ENCODE measurements around the gene ARL13B.

Gene ARL13B

DNA sequence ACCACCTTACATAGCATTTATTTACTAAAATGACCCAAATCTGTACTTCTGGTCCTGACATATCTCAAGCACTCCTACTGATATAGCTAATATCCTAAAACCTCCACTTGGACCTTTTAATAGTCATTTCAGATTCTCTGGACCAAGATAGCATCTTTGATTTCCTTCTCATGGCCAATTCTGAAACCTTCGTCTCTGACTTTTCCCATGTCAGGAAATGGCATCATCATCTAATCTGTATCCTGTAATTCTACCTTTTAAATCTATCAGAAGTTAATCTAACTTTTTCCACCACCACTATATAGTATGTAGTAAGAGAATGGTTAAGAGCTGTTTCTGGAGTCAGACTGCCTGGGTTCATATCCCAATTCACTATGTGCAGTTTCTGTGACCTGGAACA, 32.2 kb downstream of the ARL13B start:
- Histone ChIP-seq H4K8ac (ENCODE audit: low read depth, low read length) (no peak overlapping the region), H3K4me3 (ENCODE audit: low read length in 2 of 2) (no peak overlapping the region), H2AK5ac (ENCODE audit: low read depth, low read length) (no peak overlapping the region), H3K27ac (replicated peaks; ENCODE audit: low read length) (no peak overlapping the region), H2BK5ac (ENCODE audit: low read length) (no peak overlapping the region), H3K4me1 (ENCODE audit: control insufficient read depth in 2 of 2, insufficient read depth in 1 of 2, low read depth in 1 of 2, low read length in 2 of 2) (no peaks in the 10 kb centered on the region), H3K9me3 (replicated peaks in 1 of 2; ENCODE audit: control insufficient read depth in 2 of 2, insufficient read depth in 1 of 2, low read depth in 1 of 2, low read length in 2 of 2) (no peaks in the 10 kb centered on the region), H4K91ac (ENCODE audit: low read depth, low read length, poor library complexity) (no peak overlapping the region), H3K9ac (ENCODE audit: low read depth, low read length, poor library complexity) (no peak overlapping the region), H3K4ac (ENCODE audit: low read length) (no peak overlapping the region), H3K36me3 (replicated peaks in 1 of 2; ENCODE audit: control insufficient read depth in 2 of 2, insufficient read depth in 2 of 2, low read length in 2 of 2) (peaks cover 0 to 23% of the 10 kb centered on the region in 2 donors), H3K23ac (ENCODE audit: low read depth, low read length, poor library complexity) (no peak overlapping the region), H3K27me3 (ENCODE audit: control insufficient read depth in 3 of 3, insufficient read depth in 3 of 3, low read depth in 1 of 3, low read length in 3 of 3) (no peaks in the 10 kb centered on the region), H3K18ac (ENCODE audit: low read length) (no peak overlapping the region), H2BK12ac (ENCODE audit: low read length) (no peak overlapping the region), H2BK120ac (ENCODE audit: low read depth, low read length) (no peak overlapping the region), H3K79me1 (ENCODE audit: low read depth, low read length) (no peaks in the 10 kb centered on the region), H2AFZ (ENCODE audit: low read length) (no peak overlapping the region), H2BK15ac (ENCODE audit: low read length) (no peak overlapping the region), H3K14ac (ENCODE audit: low read length) (no peak overlapping the region), H3K4me2 (ENCODE audit: insufficient read depth, low read length, poor library complexity, severe bottlenecking) (no peak overlapping the region)
- WGBS, 2 donors (ENCODE audit: extremely low coverage in 2 of 2, insufficient read length in 2 of 2, insufficient replicate concordance in 1 of 2) = no CpG with 5 or more reads among the region's 1 CpG
- DNase-seq (ENCODE audit: low spot score) = no peak

DNA sequence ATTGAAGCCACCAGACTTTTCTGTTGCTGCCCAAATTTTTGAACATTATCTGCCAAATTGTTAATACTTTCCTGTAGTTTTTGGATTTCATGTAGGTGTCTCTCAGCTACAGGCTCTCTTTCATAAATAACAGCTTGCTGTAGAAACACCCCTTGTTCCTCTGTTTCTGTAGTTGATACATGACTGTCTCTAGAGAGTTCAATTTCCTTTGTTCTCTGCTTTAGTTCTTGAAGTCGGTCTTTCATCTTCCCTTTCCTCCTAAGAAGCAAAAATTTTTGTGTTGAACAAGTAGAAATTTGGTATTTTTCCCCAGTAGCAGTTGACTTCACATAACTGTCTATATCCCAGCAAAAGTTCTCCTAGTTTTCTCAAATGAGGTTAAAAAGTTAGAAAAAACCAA, 35.1 kb downstream of the ARL13B start:
- Histone ChIP-seq H2BK5ac (ENCODE audit: low read length) (no peak overlapping the region), H3K4me2 (ENCODE audit: insufficient read depth, low read length, poor library complexity, severe bottlenecking) (no peak overlapping the region), H3K9me3 (replicated peaks in 1 of 2; ENCODE audit: control insufficient read depth in 2 of 2, insufficient read depth in 1 of 2, low read depth in 1 of 2, low read length in 2 of 2) (no peaks in the 10 kb centered on the region), H2BK15ac (ENCODE audit: low read length) (no peak overlapping the region), H3K27me3 (ENCODE audit: control insufficient read depth in 3 of 3, insufficient read depth in 3 of 3, low read depth in 1 of 3, low read length in 3 of 3) (no peaks in the 10 kb centered on the region), H3K9ac (ENCODE audit: low read depth, low read length, poor library complexity) (no peak overlapping the region), H4K91ac (ENCODE audit: low read depth, low read length, poor library complexity) (no peak overlapping the region), H3K4me3 (ENCODE audit: low read length in 2 of 2) (no peak overlapping the region), H2BK12ac (ENCODE audit: low read length) (no peak overlapping the region), H3K18ac (ENCODE audit: low read length) (no peak overlapping the region), H4K8ac (ENCODE audit: low read depth, low read length) (no peak overlapping the region), H3K4me1 (ENCODE audit: control insufficient read depth in 2 of 2, insufficient read depth in 1 of 2, low read depth in 1 of 2, low read length in 2 of 2) (no peaks in the 10 kb centered on the region), H2AFZ (ENCODE audit: low read length) (no peak overlapping the region), H3K27ac (replicated peaks; ENCODE audit: low read length) (no peak overlapping the region), H2AK5ac (ENCODE audit: low read depth, low read length) (no peak overlapping the region), H2BK120ac (ENCODE audit: low read depth, low read length) (no peak overlapping the region), H3K4ac (ENCODE audit: low read length) (no peak overlapping the region), H3K79me1 (ENCODE audit: low read depth, low read length) (no peaks in the 10 kb centered on the region), H3K14ac (ENCODE audit: low read length) (no peak overlapping the region), H3K36me3 (replicated peaks in 1 of 2; ENCODE audit: control insufficient read depth in 2 of 2, insufficient read depth in 2 of 2, low read length in 2 of 2) (peaks cover 0 to 13% of the 10 kb centered on the region in 2 donors), H3K23ac (ENCODE audit: low read depth, low read length, poor library complexity) (no peak overlapping the region)
- no CpG with 5 or more reads among the region's 1 CpG for WGBS, 2 donors (ENCODE audit: extremely low coverage in 2 of 2, insufficient read length in 2 of 2, insufficient replicate concordance in 1 of 2)
- no peak for DNase-seq (ENCODE audit: low spot score)

DNA sequence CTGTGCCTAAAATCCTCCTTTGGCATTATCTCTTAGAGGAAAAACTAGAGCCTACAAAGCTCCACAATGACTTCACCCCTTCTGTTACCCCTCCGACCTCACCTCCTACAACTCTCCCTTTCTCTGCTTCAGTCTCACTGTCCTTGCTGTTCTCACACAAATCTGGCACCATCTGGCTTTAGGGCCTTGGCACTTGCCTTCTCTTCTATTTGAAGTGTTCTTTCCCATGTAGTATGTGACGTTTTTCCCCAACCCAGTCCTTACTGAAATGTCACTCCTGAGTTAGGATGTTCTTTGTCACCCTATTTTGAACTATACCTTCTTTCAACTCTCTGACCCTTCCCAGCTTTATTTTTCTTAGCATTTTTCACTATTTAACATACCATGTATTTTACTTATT, 39.7 kb downstream of the ARL13B start:
- no peak overlapping the region for H2BK120ac ChIP-seq (ENCODE audit: low read depth, low read length)
- H3K4ac ChIP-seq (ENCODE audit: low read length) = no peak overlapping the region
- H2BK15ac ChIP-seq (ENCODE audit: low read length) = no peak overlapping the region
- no peak overlapping the region for H2AK5ac ChIP-seq (ENCODE audit: low read depth, low read length)
- peaks cover 0 to 7% of the 10 kb centered on the region in 2 donors for H3K36me3 ChIP-seq (replicated peaks in 1 of 2; ENCODE audit: control insufficient read depth in 2 of 2, insufficient read depth in 2 of 2, low read length in 2 of 2)
- no peak overlapping the region for H2BK12ac ChIP-seq (ENCODE audit: low read length)
- H3K4me3 ChIP-seq (ENCODE audit: low read length in 2 of 2) = no peak overlapping the region
- H3K18ac ChIP-seq (ENCODE audit: low read length) = no peak overlapping the region
- DNase-seq (ENCODE audit: low spot score) = no peak
- H4K8ac ChIP-seq (ENCODE audit: low read depth, low read length) = no peak overlapping the region
- H3K4me2 ChIP-seq (ENCODE audit: insufficient read depth, low read length, poor library complexity, severe bottlenecking) = no peak overlapping the region
- H3K27ac ChIP-seq (replicated peaks; ENCODE audit: low read length) = no peak overlapping the region
- H3K14ac ChIP-seq (ENCODE audit: low read length) = no peak overlapping the region
- H3K79me1 ChIP-seq (ENCODE audit: low read depth, low read length) = no peaks in the 10 kb centered on the region
- no peak overlapping the region for H3K9ac ChIP-seq (ENCODE audit: low read depth, low read length, poor library complexity)
- no CpG with 5 or more reads among the region's 2 CpGs for WGBS, 2 donors (ENCODE audit: extremely low coverage in 2 of 2, insufficient read length in 2 of 2, insufficient replicate concordance in 1 of 2)
- H3K4me1 ChIP-seq (ENCODE audit: control insufficient read depth in 2 of 2, insufficient read depth in 1 of 2, low read depth in 1 of 2, low read length in 2 of 2) = no peaks in the 10 kb centered on the region
- no peaks in the 10 kb centered on the region for H3K27me3 ChIP-seq (ENCODE audit: control insufficient read depth in 3 of 3, insufficient read depth in 3 of 3, low read depth in 1 of 3, low read length in 3 of 3)
- H3K23ac ChIP-seq (ENCODE audit: low read depth, low read length, poor library complexity) = no peak overlapping the region
- H2BK5ac ChIP-seq (ENCODE audit: low read length) = no peak overlapping the region
- H3K9me3 ChIP-seq (replicated peaks in 1 of 2; ENCODE audit: control insufficient read depth in 2 of 2, insufficient read depth in 1 of 2, low read depth in 1 of 2, low read length in 2 of 2) = no peaks in the 10 kb centered on the region
- H2AFZ ChIP-seq (ENCODE audit: low read length) = no peak overlapping the region
- H4K91ac ChIP-seq (ENCODE audit: low read depth, low read length, poor library complexity) = no peak overlapping the region

DNA sequence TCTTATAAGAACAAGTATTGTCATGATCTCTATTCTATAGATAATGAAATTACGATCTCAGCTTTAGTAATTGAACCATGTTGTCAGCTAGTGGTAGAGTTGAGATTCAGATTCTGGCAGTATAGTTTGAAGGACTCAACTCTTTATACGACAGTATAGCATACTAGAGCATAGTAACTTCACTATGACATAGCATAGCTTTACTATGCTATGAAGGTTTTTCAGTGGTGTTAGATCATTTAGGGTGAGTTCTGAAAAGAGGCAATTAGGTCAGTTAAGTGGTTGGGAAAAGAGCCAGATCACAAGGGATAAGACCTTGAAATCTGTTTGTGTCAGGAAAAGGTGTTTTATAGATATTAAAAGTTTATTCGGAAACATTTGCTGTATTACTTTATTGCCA, 40.3 kb downstream of the ARL13B start:
- Histone ChIP-seq H2BK12ac (ENCODE audit: low read length) (no peak overlapping the region), H3K4me1 (ENCODE audit: control insufficient read depth in 2 of 2, insufficient read depth in 1 of 2, low read depth in 1 of 2, low read length in 2 of 2) (no peaks in the 10 kb centered on the region), H3K23ac (ENCODE audit: low read depth, low read length, poor library complexity) (no peak overlapping the region), H2BK120ac (ENCODE audit: low read depth, low read length) (no peak overlapping the region), H3K4me2 (ENCODE audit: insufficient read depth, low read length, poor library complexity, severe bottlenecking) (no peak overlapping the region), H3K4me3 (ENCODE audit: low read length in 2 of 2) (no peak overlapping the region), H2AFZ (ENCODE audit: low read length) (no peak overlapping the region), H2AK5ac (ENCODE audit: low read depth, low read length) (no peak overlapping the region), H3K18ac (ENCODE audit: low read length) (no peak overlapping the region), H3K9ac (ENCODE audit: low read depth, low read length, poor library complexity) (no peak overlapping the region), H2BK5ac (ENCODE audit: low read length) (no peak overlapping the region), H2BK15ac (ENCODE audit: low read length) (no peak overlapping the region), H3K36me3 (replicated peaks in 1 of 2; ENCODE audit: control insufficient read depth in 2 of 2, insufficient read depth in 2 of 2, low read length in 2 of 2) (peaks cover 0 to 7% of the 10 kb centered on the region in 2 donors), H3K4ac (ENCODE audit: low read length) (no peak overlapping the region), H3K27me3 (ENCODE audit: control insufficient read depth in 3 of 3, insufficient read depth in 3 of 3, low read depth in 1 of 3, low read length in 3 of 3) (no peaks in the 10 kb centered on the region), H4K91ac (ENCODE audit: low read depth, low read length, poor library complexity) (no peak overlapping the region), H4K8ac (ENCODE audit: low read depth, low read length) (no peak overlapping the region), H3K27ac (replicated peaks; ENCODE audit: low read length) (no peak overlapping the region), H3K14ac (ENCODE audit: low read length) (no peak overlapping the region), H3K9me3 (replicated peaks in 1 of 2; ENCODE audit: control insufficient read depth in 2 of 2, insufficient read depth in 1 of 2, low read depth in 1 of 2, low read length in 2 of 2) (no peaks in the 10 kb centered on the region), H3K79me1 (ENCODE audit: low read depth, low read length) (no peaks in the 10 kb centered on the region)
- WGBS, 2 donors (ENCODE audit: extremely low coverage in 2 of 2, insufficient read length in 2 of 2, insufficient replicate concordance in 1 of 2) = no CpG with 5 or more reads among the region's 3 CpGs
- no peak for DNase-seq (ENCODE audit: low spot score)
